Stimulated activated CD4-positive, alpha-beta T cell treated with anti-CD3 and anti-CD28 coated beads, TNF-alpha, amount 100 ng/mL, for 48 hours (primary cell): ENCODE results near the gene NTN5.

Experiments
- DNase-seq, 3 donors: peaks; one replicate each; pipeline ENCODE4 v3.0.0-alpha.2; 2020; ENCODE audit warnings: low read depth in 3 of 3

The NTN5 gene

GRCh38 chr19:48615231-48616040 is 57.4 kb downstream of the NTN5 start:
- DNase-seq, result no peak

- DNase-seq, result no peak
These were observed 58.2 kb downstream of the NTN5 start, which contains the start of gene FAM83E for GRCh38 chr19:48614436-48615230. TSS of gene FAM83E (minus strand) at chr19:48615076. CDS start at chr19:48613372, 1,704 bp downstream.

DNA sequence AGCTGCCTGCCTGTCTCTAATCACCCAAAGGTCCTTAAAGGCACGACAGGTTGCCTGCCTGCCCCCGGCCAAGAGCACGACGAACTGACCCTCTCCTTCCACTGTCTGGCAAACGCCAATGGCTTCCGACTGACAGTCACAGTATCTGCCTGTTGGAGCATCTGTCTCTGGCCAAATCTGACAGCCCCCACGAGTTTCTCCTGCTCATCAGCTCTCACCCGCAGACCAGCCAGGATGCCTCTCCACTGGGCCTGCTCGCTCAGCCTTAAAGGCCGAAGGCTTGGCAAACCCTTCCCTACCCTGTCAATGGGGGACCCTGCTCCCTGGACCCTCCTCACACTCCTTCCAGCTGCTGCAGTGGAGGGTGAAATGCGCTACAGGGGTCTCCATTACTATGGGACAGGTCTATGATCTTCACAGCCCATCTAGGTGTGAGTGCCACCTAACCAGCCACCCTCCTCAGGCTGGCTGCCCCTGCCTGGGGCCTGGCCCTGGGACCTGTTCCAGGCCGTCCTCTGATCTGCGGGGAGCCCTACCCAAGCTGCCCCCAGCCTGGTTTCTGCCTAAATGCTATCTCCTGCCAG is 58.9 kb downstream of the NTN5 start:
- DNase-seq, result no peak

GRCh38 chr19:48613024-48613851 is 59.6 kb downstream of the NTN5 start:
- no peak for DNase-seq

DNA sequence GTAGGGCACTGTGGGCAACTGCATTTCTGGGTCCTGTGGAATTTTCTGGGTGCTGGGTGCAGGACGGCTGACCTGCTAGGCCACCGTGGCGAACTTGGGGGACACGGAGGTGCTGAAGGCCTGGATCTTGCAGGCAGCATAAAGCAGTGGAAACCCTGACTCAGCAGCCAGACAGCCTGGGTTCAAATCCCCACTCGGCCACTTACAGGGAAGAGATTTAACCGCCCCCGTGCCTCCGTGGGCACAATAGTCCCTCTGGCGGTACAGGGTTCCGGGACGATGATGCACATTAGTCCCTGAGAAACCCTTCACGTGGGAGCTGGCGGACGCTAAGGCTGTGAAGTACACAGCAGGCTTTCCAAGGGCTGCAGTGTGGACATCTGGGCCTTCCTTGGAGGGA is 60.9 kb downstream of the NTN5 start:
- DNase-seq, result no peak
